Endodermal cell (in vitro differentiated cells): ENCODE data around the gene CDK13. TPM values are rescaled to one million over a fixed set of nuclear protein-coding genes. Genes with fewer than 3 reads are reported as not detected.

Experiments used
- DNase-seq: peaks from one replicate; pipeline ENCODE4 v3.0.0-alpha.2; 2017
- H3K27ac ChIP-seq: 2 replicates; pipeline ENCODE4 v1.5.1; 2013; ENCODE audit warnings: mild to moderate bottlenecking, low read depth, low read length, moderate library complexity
- H3K27me3 ChIP-seq: 2 replicates; pipeline ENCODE4 v1.6.1; 2013; ENCODE audit warnings: mild to moderate bottlenecking, low read length, moderate library complexity; ENCODE audit not compliant: insufficient read depth, control insufficient read depth, poor library complexity, severe bottlenecking
- H3K36me3 ChIP-seq: 2 replicates; pipeline ENCODE4 v1.7.0; 2013; ENCODE audit warnings: mild to moderate bottlenecking, low read length, moderate library complexity; ENCODE audit not compliant: control insufficient read depth, insufficient read depth
- H3K4me1 ChIP-seq: one replicate; pipeline ENCODE4 v1.7.0; 2013; ENCODE audit warnings: low read length; ENCODE audit not compliant: control insufficient read depth, insufficient read depth
- H3K4me3 ChIP-seq: 2 replicates; pipeline ENCODE4 v1.5.1; 2013; ENCODE audit warnings: mild to moderate bottlenecking, low read length, moderate library complexity
- H3K9ac ChIP-seq: 2 replicates; pipeline ENCODE4 v1.6.1; 2013; ENCODE audit warnings: mild to moderate bottlenecking, low read length, moderate library complexity; ENCODE audit not compliant: poor library complexity, severe bottlenecking; ENCODE audit errors: extremely low read depth
- H3K9me3 ChIP-seq: 2 replicates; pipeline ENCODE4 v1.6.1; 2013; ENCODE audit warnings: mild to moderate bottlenecking, low read length, moderate library complexity; ENCODE audit not compliant: control insufficient read depth
- H3K27ac Mint-ChIP-seq: 2 replicates; pipeline ENCODE4 v1.8.0; 2020; ENCODE audit warnings: mixed read lengths
- H3K27me3 Mint-ChIP-seq: 2 replicates; pipeline ENCODE4 v1.8.0; 2021; ENCODE audit warnings: mild to moderate bottlenecking, mixed read lengths; ENCODE audit not compliant: insufficient read depth
- H3K36me3 Mint-ChIP-seq: 2 replicates; pipeline ENCODE4 v1.8.0; 2020; ENCODE audit warnings: low read depth, mixed read lengths
- H3K4me1 Mint-ChIP-seq: 2 replicates; pipeline ENCODE4 v1.8.0; 2020; ENCODE audit warnings: mixed read lengths
- H3K4me3 Mint-ChIP-seq: 2 replicates; pipeline ENCODE4 v1.8.0; 2020; ENCODE audit warnings: mild to moderate bottlenecking, moderate library complexity, mixed read lengths
- H3K9me3 Mint-ChIP-seq: 2 replicates; pipeline ENCODE4 v1.8.0; 2020; ENCODE audit warnings: mild to moderate bottlenecking, mixed read lengths
- WGBS, 2 experiments: methylation state at CpG; one replicate each; pipeline versions ENCODE4 v1.1.5 to v1.1.7; 2013; ENCODE audit warnings: missing lambda C conversion rate in 2 of 2, mixed read lengths in 1 of 2; ENCODE audit not compliant: insufficient coverage in 1 of 2, insufficient read length in 1 of 2; 5-methylcytosine and 5-hydroxymethylcytosine counted together
- total RNA-seq, 2 donors: library from RNA; stranded (reverse); fragmentation: NEBNext Ultra II Directional in 1 of 2; extraction: Animal tissue kit (Norgen Biotek cat#: 25700) in 1 of 2; gene quantifications; 2 replicates in 1 of 2; 3 replicates in 1 of 2; pipeline ENCODE4 v1.2.1, GENCODE V29; 2021
- TF ChIP-seq, protein P1 (sequence below): fragments of 200-600 bp; sonication (generic); conservative IDR thresholded peaks from 2 replicates; pipeline ENCODE4 v1.5.0; 2021; ENCODE audit warnings: antibody characterized with exemption, mild to moderate bottlenecking

The CDK13 gene
- total RNA-seq, 2 donors from 2014 or later = 60.8 to 77.7 TPM

- Histone ChIP-seq H3K9me3 (no peaks in the 10 kb centered on the region), H3K27me3 (no peaks in the 10 kb centered on the region), H3K36me3 (peaks cover 49% of the 10 kb centered on the region), H3K9ac (no peak overlapping the region), H3K27ac (no peak overlapping the region), H3K4me1 (no peaks in the 10 kb centered on the region), H3K4me3 (no peak overlapping the region)
- WGBS, 2 experiments = 100% methylated on average over 1 of the region's 1 CpG; no CpG with 5 or more reads in 1 of the 2 experiments
- Mint-ChIP-seq H3K36me3 (peaks cover 30% of the 10 kb centered on the region), H3K4me3 (no peak overlapping the region), H3K27me3 (no peaks in the 10 kb centered on the region), H3K27ac (no peak overlapping the region), H3K4me1 (peaks cover 3% of the 10 kb centered on the region), H3K9me3 (no peaks in the 10 kb centered on the region)
- DNase-seq = no peak
- TF ChIP-seq, protein P1, sequence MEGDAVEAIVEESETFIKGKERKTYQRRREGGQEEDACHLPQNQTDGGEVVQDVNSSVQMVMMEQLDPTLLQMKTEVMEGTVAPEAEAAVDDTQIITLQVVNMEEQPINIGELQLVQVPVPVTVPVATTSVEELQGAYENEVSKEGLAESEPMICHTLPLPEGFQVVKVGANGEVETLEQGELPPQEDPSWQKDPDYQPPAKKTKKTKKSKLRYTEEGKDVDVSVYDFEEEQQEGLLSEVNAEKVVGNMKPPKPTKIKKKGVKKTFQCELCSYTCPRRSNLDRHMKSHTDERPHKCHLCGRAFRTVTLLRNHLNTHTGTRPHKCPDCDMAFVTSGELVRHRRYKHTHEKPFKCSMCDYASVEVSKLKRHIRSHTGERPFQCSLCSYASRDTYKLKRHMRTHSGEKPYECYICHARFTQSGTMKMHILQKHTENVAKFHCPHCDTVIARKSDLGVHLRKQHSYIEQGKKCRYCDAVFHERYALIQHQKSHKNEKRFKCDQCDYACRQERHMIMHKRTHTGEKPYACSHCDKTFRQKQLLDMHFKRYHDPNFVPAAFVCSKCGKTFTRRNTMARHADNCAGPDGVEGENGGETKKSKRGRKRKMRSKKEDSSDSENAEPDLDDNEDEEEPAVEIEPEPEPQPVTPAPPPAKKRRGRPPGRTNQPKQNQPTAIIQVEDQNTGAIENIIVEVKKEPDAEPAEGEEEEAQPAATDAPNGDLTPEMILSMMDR = no peak
Measured at GRCh38 chr7:40009301-40009700, 59.2 kb downstream of the CDK13 start.

DNA sequence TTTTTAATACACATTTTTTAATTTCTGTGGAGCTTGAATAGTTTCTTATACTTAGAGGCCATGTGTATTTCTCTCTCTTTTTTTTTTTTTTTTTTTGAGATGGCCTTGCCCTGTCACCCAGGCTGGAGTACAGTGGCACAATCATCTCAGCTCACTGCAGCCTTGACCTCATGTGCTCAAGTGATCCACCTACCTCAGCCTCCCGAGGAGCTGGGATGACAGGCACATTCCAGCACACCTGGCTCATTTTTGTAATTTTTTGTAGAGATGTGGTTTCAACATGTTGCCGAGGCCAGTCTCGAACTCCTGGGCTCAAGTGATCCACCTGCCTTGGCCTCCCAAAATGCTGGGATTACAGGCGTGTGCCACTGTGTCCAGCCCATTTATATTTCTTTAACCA is 64.3 kb downstream of the CDK13 start:
- Mint-ChIP-seq H3K27ac (no peak overlapping the region), H3K4me1 (peaks cover 6% of the 10 kb centered on the region), H3K27me3 (no peaks in the 10 kb centered on the region), H3K9me3 (no peaks in the 10 kb centered on the region), H3K36me3 (peaks cover 35% of the 10 kb centered on the region), H3K4me3 (no peak overlapping the region)
- no peak overlapping the region for H3K4me3 ChIP-seq
- 84 to 95% methylated on average over 3 to 4 of the region's 4 CpGs for WGBS, 2 experiments
- no peak overlapping the region for H3K27ac ChIP-seq
- no peak overlapping the region for H3K9ac ChIP-seq
- TF ChIP-seq, protein P1 = no peak
- no peak for DNase-seq
- H3K9me3 ChIP-seq = no peaks in the 10 kb centered on the region
- peaks cover 3% of the 10 kb centered on the region for H3K4me1 ChIP-seq
- no peaks in the 10 kb centered on the region for H3K27me3 ChIP-seq
- peaks cover 40% of the 10 kb centered on the region for H3K36me3 ChIP-seq

DNA sequence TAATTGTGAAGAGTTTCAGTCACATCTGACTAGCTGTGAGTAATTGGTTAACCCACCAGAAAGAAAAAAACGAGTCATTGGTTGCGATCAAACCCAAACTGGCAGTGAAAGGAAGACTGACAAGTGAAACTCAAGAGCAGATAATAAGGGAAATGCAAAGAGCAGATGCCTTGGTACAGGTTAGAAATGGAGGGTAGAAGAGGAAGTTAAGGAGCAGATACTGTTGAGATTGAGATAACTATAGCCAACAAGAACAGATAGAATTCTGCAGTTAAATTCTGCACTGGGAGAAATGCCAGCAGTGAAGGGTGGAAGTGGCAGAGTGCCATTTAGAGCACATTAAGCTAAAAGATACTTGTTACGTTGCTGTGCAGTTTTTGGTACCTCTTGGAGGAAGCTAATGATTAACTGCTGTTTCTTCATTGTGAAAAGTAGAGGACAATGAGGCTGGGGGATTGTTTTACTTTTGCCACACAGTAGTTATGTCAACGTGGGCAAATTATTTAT is 65.8 kb downstream of the CDK13 start:
- no peak overlapping the region for H3K27ac Mint-ChIP-seq

More for the DNA sequence above, 65.8 kb downstream of the CDK13 start:
- Mint-ChIP-seq H3K9me3 (no peaks in the 10 kb centered on the region), H3K4me1 (peaks cover 6% of the 10 kb centered on the region), H3K36me3 (peaks cover 27% of the 10 kb centered on the region), H3K27me3 (no peaks in the 10 kb centered on the region), H3K4me3 (no peak overlapping the region)
- Histone ChIP-seq H3K9me3 (no peaks in the 10 kb centered on the region), H3K36me3 (peaks cover 31% of the 10 kb centered on the region), H3K27ac (no peak overlapping the region), H3K4me1 (peaks cover 3% of the 10 kb centered on the region), H3K4me3 (no peak overlapping the region), H3K27me3 (no peaks in the 10 kb centered on the region), H3K9ac (no peak overlapping the region)
- no peak for DNase-seq
- TF ChIP-seq, protein P1 = no peak
- WGBS, 2 experiments = 92 to 93% methylated on average over 4 of the region's 4 CpGs
